Astrocyte of the spinal cord (primary cell): ENCODE results near the gene PPM1H.

Source experiments
- DNase-seq: peaks from one replicate; pipeline ENCODE4 v3.0.0; 2011; ENCODE audit warnings: low read depth, low spot score
- H3K4me3 ChIP-seq: 2 replicates; pipeline ENCODE4 v1.5.1; 2011; ENCODE audit warnings: low read depth, mild to moderate bottlenecking, low read length, moderate library complexity
- CTCF ChIP-seq: IDR thresholded peaks from 2 replicates; pipeline ENCODE4 v1.5.1; 2012; ENCODE audit warnings: low read depth, mild to moderate bottlenecking, low read length, inconsistent platforms
- in situ Hi-C: cut with HindIII; loops from 2 replicates; pipeline ENCODE4 v1.10.0; 2017; ENCODE audit warnings: low sequenced_read_pairs

The PPM1H gene

GRCh38 chr12:62844915-62845314 lies 90.0 kb downstream of the PPM1H start:
- DNase-seq: no peak
- in situ Hi-C loops: no loop called here
- H3K4me3 ChIP-seq: no peak overlapping the region
- no peak for TF ChIP-seq CTCF

GRCh38 chr12:62843716-62844115 lies 91.2 kb downstream of the PPM1H start:
- in situ Hi-C loops: no loop called here
- no peak for DNase-seq
- no peak overlapping the region for H3K4me3 ChIP-seq
- no peak for TF ChIP-seq CTCF

GRCh38 chr12:62841846-62842245 lies 93.1 kb downstream of the PPM1H start:
- H3K4me3 ChIP-seq: no peak overlapping the region
- DNase-seq: peak; percentile 18
- in situ Hi-C loops: no loop called here
- TF ChIP-seq CTCF: no peak

GRCh38 chr12:62840806-62841205 lies 94.1 kb downstream of the PPM1H start:
- DNase-seq: no peak
- no peak for TF ChIP-seq CTCF
- in situ Hi-C loops: no loop called here
- no peak overlapping the region for H3K4me3 ChIP-seq

- H3K4me3 ChIP-seq: no peak overlapping the region
- peak; percentile 25 for DNase-seq
- TF ChIP-seq CTCF: no peak
- in situ Hi-C loops: no loop called here
Measured at GRCh38 chr12:62839869-62840660, 94.9 kb downstream of the PPM1H start.

GRCh38 chr12:62834971-62835547 lies 99.9 kb downstream of the PPM1H start:
- in situ Hi-C loops: no loop called here
- no peak for TF ChIP-seq CTCF
- peak; percentile 64 for DNase-seq
- H3K4me3 ChIP-seq: no peak overlapping the region
